IMR-90 (cell line): ENCODE data around the gene ASB6. TPM values are rescaled to one million over a fixed set of nuclear protein-coding genes. Genes with fewer than 3 reads are reported as not detected.

Source experiments
- ATAC-seq: fragments of 200-7000 bp; cut with Tn5 transposase; 2 replicates; pipeline ENCODE4 v1.9.1; 2020; ENCODE audit warnings: low read depth, mild to moderate bottlenecking, moderate library complexity
- BruUV-seq: library from RNA; stranded (reverse); fragments of 400-500 nt; replicated peaks from 2 replicates; lab custom pipeline; 2021; lab: Mats Ljungman, UMichigan
- CTCF ChIA-PET: fragments of 300-600 bp; formaldehyde crosslinking; extraction: SDS; loops from one replicate; lab custom pipeline; 2021; ENCODE audit warnings: antibody characterized with exemption; lab: Yijun Ruan, JAX
- POLR2A ChIA-PET: fragments of 300-600 bp; sonication (Branson Sonifier 250); formaldehyde crosslinking; loops from one replicate; lab custom pipeline; 2022; ENCODE audit warnings: antibody characterized with exemption; ENCODE audit not compliant: unreplicated experiment; lab: Charles Lee
- DNase-seq: peaks from one replicate; pipeline ENCODE4 v3.0.0; 2013
- H2AFZ ChIP-seq: replicated peaks from 2 replicates; pipeline ENCODE3; 2013; ENCODE audit warnings: low read length, mild to moderate bottlenecking; ENCODE audit not compliant: poor library complexity
- H2AK5ac ChIP-seq: 2 replicates; pipeline ENCODE4 v1.6.1; 2013; ENCODE audit warnings: low read depth, low read length, inconsistent platforms
- H2AK9ac ChIP-seq: replicated peaks from 2 replicates; pipeline ENCODE3; 2013; ENCODE audit warnings: mild to moderate bottlenecking, low read depth, low read length, moderate library complexity; ENCODE audit not compliant: poor library complexity
- H2BK120ac ChIP-seq: 2 replicates; pipeline ENCODE4 v1.6.1; 2013; ENCODE audit warnings: low read depth, low read length, inconsistent platforms
- H2BK15ac ChIP-seq: 3 replicates; pipeline ENCODE4 v1.6.1; 2013; ENCODE audit warnings: low read depth, low read length, inconsistent platforms
- H2BK20ac ChIP-seq: 2 replicates; pipeline ENCODE4 v1.6.1; 2013; ENCODE audit warnings: low read depth, mild to moderate bottlenecking, inconsistent platforms, low read length, moderate library complexity
- H2BK5ac ChIP-seq: 2 replicates; pipeline ENCODE4 v1.6.1; 2013; ENCODE audit warnings: mild to moderate bottlenecking, low read depth, low read length, inconsistent platforms; ENCODE audit not compliant: poor library complexity, severe bottlenecking
- H3K14ac ChIP-seq: replicated peaks from 2 replicates; pipeline ENCODE4 v1.6.1; 2013; ENCODE audit warnings: low read depth, low read length, inconsistent platforms
- H3K18ac ChIP-seq: 2 replicates; pipeline ENCODE4 v1.6.1; 2013; ENCODE audit warnings: low read depth, low read length, control low read depth
- H3K23ac ChIP-seq: 2 replicates; pipeline ENCODE4 v1.6.1; 2013; ENCODE audit warnings: low read depth, low read length, inconsistent platforms
- H3K27ac ChIP-seq: 2 replicates; pipeline ENCODE4 v1.5.1; 2013; ENCODE audit warnings: mild to moderate bottlenecking, control low read depth, low read length; ENCODE audit not compliant: insufficient read depth
- H3K27me3 ChIP-seq: 2 replicates; pipeline ENCODE4 v1.6.1; 2013; ENCODE audit warnings: low read length; ENCODE audit not compliant: control insufficient read depth, insufficient read depth
- H3K36me3 ChIP-seq: 2 replicates; pipeline ENCODE4 v1.6.1; 2013; ENCODE audit warnings: low read length, mixed read lengths; ENCODE audit not compliant: control insufficient read depth, insufficient read depth
- H3K4ac ChIP-seq: 2 replicates; pipeline ENCODE4 v1.6.1; 2013; ENCODE audit warnings: low read depth, low read length, inconsistent platforms
- H3K4me1 ChIP-seq: 2 replicates; pipeline ENCODE4 v1.6.1; 2013; ENCODE audit warnings: low read length, mixed read lengths; ENCODE audit not compliant: control insufficient read depth, insufficient read depth
- H3K4me2 ChIP-seq: 2 replicates; pipeline ENCODE4 v1.6.1; 2013; ENCODE audit warnings: low read depth, mild to moderate bottlenecking, control low read depth, low read length, moderate library complexity
- H3K4me3 ChIP-seq: 2 replicates; pipeline ENCODE4 v1.5.1; 2013; ENCODE audit warnings: low read depth, mild to moderate bottlenecking, control low read depth, low read length, moderate library complexity; ENCODE audit not compliant: insufficient read depth
- H3K56ac ChIP-seq: 2 replicates; pipeline ENCODE4 v1.6.1; 2013; ENCODE audit warnings: low read length, inconsistent platforms; ENCODE audit not compliant: insufficient read depth; ENCODE audit errors: extremely low read depth
- H3K79me1 ChIP-seq, 2 experiments: 2 replicates each; pipeline ENCODE4 v1.6.1; 2013; ENCODE audit warnings: low read length in 2 of 2, inconsistent platforms in 1 of 2, low read depth in 1 of 2
- H3K9ac ChIP-seq: 2 replicates; pipeline ENCODE4 v1.6.1; 2013; ENCODE audit warnings: low read depth, low read length, control low read depth
- H3K9me1 ChIP-seq: 2 replicates; pipeline ENCODE4 v1.6.1; 2013; ENCODE audit warnings: low read length, inconsistent platforms; ENCODE audit not compliant: insufficient read depth
- H3K9me3 ChIP-seq: 2 replicates; pipeline ENCODE4 v1.6.1; 2013; ENCODE audit warnings: low read length; ENCODE audit not compliant: control insufficient read depth, insufficient read depth
- H4K20me1 ChIP-seq: 2 replicates; pipeline ENCODE4 v1.6.1; 2013; ENCODE audit warnings: low read length, inconsistent platforms; ENCODE audit not compliant: insufficient read depth
- H4K5ac ChIP-seq: 2 replicates; pipeline ENCODE4 v1.6.1; 2013; ENCODE audit warnings: mild to moderate bottlenecking, low read depth, low read length, control low read depth
- H4K8ac ChIP-seq, 2 experiments: 2 replicates each; pipeline ENCODE4 v1.6.1; 2013; ENCODE audit warnings: low read depth in 2 of 2, low read length in 2 of 2, control low read depth in 1 of 2, inconsistent platforms in 1 of 2
- H4K91ac ChIP-seq: 2 replicates; pipeline ENCODE4 v1.6.1; 2013; ENCODE audit warnings: low read depth, low read length, inconsistent platforms; ENCODE audit not compliant: insufficient read depth
- MAFK ChIP-seq: IDR thresholded peaks from 2 replicates; pipeline ENCODE4 v1.6.1; 2012; ENCODE audit warnings: low read depth, low read length, improper control_type of control experiment
- POLR2A ChIP-seq: IDR thresholded peaks from 2 replicates; pipeline ENCODE4 v1.6.1; 2012; ENCODE audit warnings: mild to moderate bottlenecking, low read depth, low read length
- RAD21 ChIP-seq: IDR thresholded peaks from 2 replicates; pipeline ENCODE4 v1.6.1; 2012; ENCODE audit warnings: low read length, improper control_type of control experiment
- RCOR1 ChIP-seq: IDR thresholded peaks from 2 replicates; pipeline ENCODE4 v1.6.1; 2012; ENCODE audit warnings: mild to moderate bottlenecking, low read length, improper control_type of control experiment; ENCODE audit not compliant: insufficient replicate concordance
- RFX5 ChIP-seq: IDR thresholded peaks from 2 replicates; pipeline ENCODE4 v1.8.0; 2012; ENCODE audit warnings: low read depth, mild to moderate bottlenecking, low read length, moderate library complexity
- WGBS, 2 experiments: methylation state at CpG; one replicate each; pipeline versions ENCODE4 v1.1.5 to v1.1.7; 2013; ENCODE audit warnings: missing lambda C conversion rate in 2 of 2; ENCODE audit not compliant: insufficient read length in 1 of 2; ENCODE audit errors: extremely low coverage in 2 of 2; 5-methylcytosine and 5-hydroxymethylcytosine counted together
- dilution Hi-C: fragments of 300-500 bp; cut with HindIII; formaldehyde crosslinking; loops from one replicate; pipeline ENCODE4 v1.14.3; 2018; ENCODE audit warnings: low sequenced_read_pairs; ENCODE audit not compliant: unreplicated experiment
- in situ Hi-C: fragments of 300-500 bp; cut with MboI; formaldehyde crosslinking; loops from 3 replicates; pipeline ENCODE4 v1.14.3; 2019; ENCODE audit warnings: low sequenced_read_pairs, inconsistent platforms, mixed read lengths
- intact Hi-C: fragments of 100-400 bp; cut with micrococcal nuclease; formaldehyde crosslinking; loops from 2 replicates; pipeline ENCODE4 v1.10.0; 2022
- polyA plus RNA-seq, 3 experiments: library from polyadenylated mRNA; depleted of rRNA; stranded (reverse); fragments of >200 nt; gene quantifications; 2 replicates each; pipeline ENCODE4 v1.2.3, GENCODE V29; 2012; ENCODE audit warnings: low replicate concordance in 1 of 3
- total RNA-seq: library from RNA; depleted of rRNA; stranded (reverse); fragments of >200 nt; gene quantifications from 2 replicates; pipeline ENCODE4 v1.2.3, GENCODE V29; 2012
- TF ChIP-seq, protein P1 (sequence below): fragments of 150-350 bp; IDR thresholded peaks from 2 replicates; pipeline ENCODE4 v1.6.1; 2016; ENCODE audit warnings: low read depth, mild to moderate bottlenecking, low read length, moderate library complexity, borderline replicate concordance

ASB6 gene
- total and polyA plus RNA-seq, 2 of the 4 experiments (the other 2 are of a cell fraction): 9.7 to 28.9 TPM

GRCh38 chr9:129611307-129611800, 30.6 kb downstream of the ASB6 start:
- Histone ChIP-seq H3K9me3 (no peaks in the 10 kb centered on the region), H3K27me3 (no peaks in the 10 kb centered on the region), H3K27ac (peak overlapping the region; percentile 14; the same call in 1 of the 2 replicates), H3K18ac (no peak overlapping the region), H4K91ac (peak overlapping the region; percentile 43; the same call in 1 of the 2 replicates), H3K14ac (no peak overlapping the region), H2BK20ac (no peak overlapping the region), H3K4me3 (no peak overlapping the region), H3K4me2 (peak overlapping the region; percentile 69), H3K4me1 (peaks cover 16% of the 10 kb centered on the region), H3K9ac (peak overlapping the region; percentile 61; the same call in 1 of the 2 replicates), H3K56ac (no peak overlapping the region), H3K79me1 (peaks cover 0 to 9% of the 10 kb centered on the region in 2 experiments; a peak in 2 of 4 replicates), H2AFZ (peak overlapping the region; percentile 97), H2AK5ac (peak overlapping the region; percentile 92), H3K23ac (no peak overlapping the region), H2AK9ac (peak overlapping the region; percentile 100), H2BK5ac (no peak overlapping the region), H2BK120ac (peak overlapping the region; percentile 92; the same call in 1 of the 2 replicates), H4K5ac (peak overlapping the region; percentile 57; the same call in 1 of the 2 replicates), H3K4ac (peak overlapping the region; percentile 26; the same call in 1 of the 2 replicates), H3K9me1 (no peaks in the 10 kb centered on the region; the same call in 1 of the 2 replicates), H3K36me3 (no peaks in the 10 kb centered on the region), H4K8ac (peak overlapping the region; percentile 98; a peak in 3 of 4 replicates), H2BK15ac (peak overlapping the region; percentile 77; the same call in 2 of the 3 replicates), H4K20me1 (no peaks in the 10 kb centered on the region)
- ChIA-PET POLR2A (no interaction called here), CTCF (interaction anchor here (1.2 to 2.1 kb wide), 3 partner anchors 10 to 468 kb away, joined by 3 to 11 read pairs (median 4); partner anchors contain the start of gene C9orf50)
- TF ChIP-seq MAFK (no peak), RFX5 (no peak), POLR2A (no peak), RAD21 (no peak), RCOR1 (no peak)
- TF ChIP-seq, protein P1, sequence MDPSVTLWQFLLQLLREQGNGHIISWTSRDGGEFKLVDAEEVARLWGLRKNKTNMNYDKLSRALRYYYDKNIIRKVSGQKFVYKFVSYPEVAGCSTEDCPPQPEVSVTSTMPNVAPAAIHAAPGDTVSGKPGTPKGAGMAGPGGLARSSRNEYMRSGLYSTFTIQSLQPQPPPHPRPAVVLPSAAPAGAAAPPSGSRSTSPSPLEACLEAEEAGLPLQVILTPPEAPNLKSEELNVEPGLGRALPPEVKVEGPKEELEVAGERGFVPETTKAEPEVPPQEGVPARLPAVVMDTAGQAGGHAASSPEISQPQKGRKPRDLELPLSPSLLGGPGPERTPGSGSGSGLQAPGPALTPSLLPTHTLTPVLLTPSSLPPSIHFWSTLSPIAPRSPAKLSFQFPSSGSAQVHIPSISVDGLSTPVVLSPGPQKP: no peak
- in situ Hi-C loops (no loop called here), intact Hi-C loops (loop anchor here (1.0 to 5.0 kb wide), 6 partner anchors 123 to 605 kb away; no protein-coding TSS in a partner anchor), dilution Hi-C loops (no loop called here)
- no TSS peak for BruUV-seq
- WGBS, 2 experiments: 0% methylated on average over 2 of the region's 12 CpGs; no CpG with 5 or more reads in 1 of the 2 experiments
- ATAC-seq: no peak
- no peak for DNase-seq
